Sigmoid colon (tissue), 4 donors: ENCODE data around the gene EXOC6B.

Experiments
- CTCF ChIP-seq, 4 experiments: fragments of 450-650 bp in 3 of 4; fragments of 200-600 bp in 1 of 4; IDR thresholded peaks; one replicate each; pipeline ENCODE4 v1.5.1; 2016 to 2019; ENCODE audit warnings: antibody characterized with exemption in 4 of 4, mild to moderate bottlenecking in 3 of 4, moderate library complexity in 2 of 4
- EP300 ChIP-seq, 4 donors: sonication (generic); formaldehyde crosslinking; IDR thresholded peaks; one replicate each; pipeline ENCODE4 v1.6.1; 2017; ENCODE audit warnings: antibody characterized with exemption in 4 of 4
- POLR2A ChIP-seq, 2 donors: fragments of 450-650 bp; IDR thresholded peaks; one replicate each; pipeline ENCODE4 v1.6.1; 2016; ENCODE audit warnings: antibody characterized with exemption in 2 of 2, mild to moderate bottlenecking in 2 of 2, moderate library complexity in 2 of 2

GRCh38 chr2:72150157-72150860, 675.5 kb downstream of the EXOC6B start:
- no peak for TF ChIP-seq POLR2A (IDR thresholded peaks at IDR 0.05)
- peak; percentile 81 to 90 (median 84) for TF ChIP-seq CTCF (IDR thresholded peaks at IDR 0.05)
- TF ChIP-seq EP300 (IDR thresholded peaks at IDR 0.05): no peak
